K562 (cell line): ENCODE data around the gene KCNN3. TPM values are rescaled to one million over a fixed set of nuclear protein-coding genes. Genes with fewer than 3 reads are reported as not detected.

Source experiments
- ATAC-seq: fragments of 200-7000 bp; cut with Tn5 transposase; 3 replicates; pipeline ENCODE4 v1.9.1; 2020; ENCODE audit warnings: moderate library complexity
- BruUV-seq: library from RNA; stranded (reverse); fragments of 400-500 nt; replicated peaks from 2 replicates; lab custom pipeline; 2021; lab: Mats Ljungman, UMichigan
- CTCF ChIA-PET: fragments of 300-600 bp; formaldehyde crosslinking; extraction: SDS; loops from one replicate; lab custom pipeline; 2021; ENCODE audit warnings: low intra/inter-chr PET ratio; lab: Yijun Ruan, JAX
- POLR2A ChIA-PET: fragments of 300-600, 350-650 bp; sonication (Branson Sonifier 250); formaldehyde crosslinking; extraction: SDS; loops from one replicate; lab custom pipeline; 2021; ENCODE audit warnings: antibody characterized with exemption, inconsistent platforms; lab: Yijun Ruan, JAX
- DNase-seq, 4 experiments: peaks; one replicate each; pipeline versions ENCODE4 v3.0.0 to v3.0.0-alpha.2; 2011 to 2018; ENCODE audit warnings: low spot score in 3 of 4, mixed read lengths in 3 of 4; ENCODE audit errors: extremely low read depth in 1 of 4
- FAIRE-seq: peaks from 2 replicates; lab custom pipeline; 2011; peaks lifted over from hg19 to GRCh38; lab: Jason Lieb, UNC
- H2AFZ ChIP-seq: 2 replicates; pipeline ENCODE4 v1.6.0; 2011; ENCODE audit warnings: low read depth, low read length, control low read depth, inconsistent platforms
- H3K27ac ChIP-seq: fragments of 200-600 bp; 3 replicates; pipeline ENCODE4 v1.8.0; 2011; ENCODE audit warnings: low read depth, mild to moderate bottlenecking, control low read depth, inconsistent platforms, low read length, moderate library complexity, mixed read lengths; ENCODE audit errors: extremely low read depth
- H3K27me3 ChIP-seq, 2 experiments: fragments of 300-600 bp in 1 of 2; 2 replicates in 1 of 2; 3 replicates in 1 of 2; pipeline versions ENCODE4 v1.6.0 to v1.8.0; 2011; ENCODE audit warnings: inconsistent platforms in 2 of 2, low read length in 2 of 2, mild to moderate bottlenecking in 1 of 2, mixed read lengths in 1 of 2, moderate library complexity in 1 of 2; ENCODE audit not compliant: control insufficient read depth in 2 of 2, insufficient read depth in 2 of 2
- H3K36me3 ChIP-seq: fragments of 300-600 bp; 3 replicates; pipeline ENCODE4 v1.8.0; 2011; ENCODE audit warnings: mild to moderate bottlenecking, low read length, inconsistent platforms; ENCODE audit not compliant: control insufficient read depth, insufficient read depth
- H3K4me1 ChIP-seq, 2 experiments: fragments of 200-600 bp in 1 of 2; replicated peaks in 1 of 2; 2 replicates in 1 of 2; 3 replicates in 1 of 2; pipeline versions ENCODE4 v1.5.1 to v1.8.0; 2011; ENCODE audit warnings: inconsistent platforms in 2 of 2, low read length in 2 of 2, mild to moderate bottlenecking in 1 of 2, mixed read lengths in 1 of 2, moderate library complexity in 1 of 2; ENCODE audit not compliant: control insufficient read depth in 2 of 2, insufficient read depth in 2 of 2
- H3K4me2 ChIP-seq: 2 replicates; pipeline ENCODE4 v1.6.1; 2011; ENCODE audit warnings: low read length, control low read depth, inconsistent platforms, mixed read lengths; ENCODE audit not compliant: insufficient read depth
- H3K4me3 ChIP-seq: fragments of 200-600 bp; sonication (generic), shearing (Covaris generic); 2 replicates; pipeline ENCODE4 v1.5.1; 2016; ENCODE audit warnings: control low read depth, inconsistent platforms
- H3K79me2 ChIP-seq: fragments of 200-600 bp; 3 replicates; pipeline ENCODE4 v1.8.0; 2011; ENCODE audit warnings: low read length, inconsistent platforms; ENCODE audit not compliant: control insufficient read depth, insufficient read depth
- H3K9ac ChIP-seq, 2 experiments: 2 replicates each; pipeline versions ENCODE4 v1.6.0 to v1.6.1; 2011; ENCODE audit warnings: low read depth in 2 of 2, low read length in 2 of 2, control low read depth in 1 of 2, inconsistent platforms in 1 of 2, mild to moderate bottlenecking in 1 of 2, mixed read lengths in 1 of 2; ENCODE audit not compliant: insufficient read depth in 1 of 2
- H3K9me1 ChIP-seq: one replicate; pipeline ENCODE4 v1.6.0; 2011; ENCODE audit warnings: inconsistent platforms, mild to moderate bottlenecking, low read length, moderate library complexity; ENCODE audit not compliant: control insufficient read depth, insufficient read depth
- H3K9me3 ChIP-seq: replicated peaks from 2 replicates; pipeline ENCODE4 v1.5.1; 2011; ENCODE audit warnings: low read depth, low read length, inconsistent platforms; ENCODE audit not compliant: control insufficient read depth, insufficient read depth
- H4K20me1 ChIP-seq: replicated peaks from 2 replicates; pipeline ENCODE4 v1.6.1; 2011; ENCODE audit warnings: low read length, inconsistent platforms, mixed read lengths; ENCODE audit not compliant: control insufficient read depth, insufficient read depth
- C11orf30 ChIP-seq: fragments of 450-650 bp; IDR thresholded peaks from 2 replicates; pipeline ENCODE4 v1.6.1; 2016; ENCODE audit warnings: low read depth, mild to moderate bottlenecking
- FUS ChIP-seq: fragments of 200-400 bp; formaldehyde crosslinking; optimal IDR thresholded peaks from 2 replicates; pipeline ENCODE3; 2017; ENCODE audit warnings: low read depth, low read length
- RFX7 ChIP-seq: fragments of 250-450 bp; sonication (Bioruptor Pico); IDR thresholded peaks from 2 replicates; pipeline ENCODE4 v1.5.1; 2021; ENCODE audit warnings: mild to moderate bottlenecking
- ZKSCAN3 ChIP-seq: fragments of 250-450 bp; sonication (Bioruptor Pico); IDR thresholded peaks from 2 replicates; pipeline ENCODE4 v1.4.0; 2020
- WGBS: fragments of 100-300 bp; shearing (Covaris generic); methylation state at CpG from one replicate; pipeline ENCODE4 v1.1.6; 2016; ENCODE audit warnings: low coverage, mixed read lengths; ENCODE audit not compliant: insufficient coverage; ENCODE audit errors: missing lambda C conversion rate; 5-methylcytosine and 5-hydroxymethylcytosine counted together
- in situ Hi-C: fragments of 300-500 bp; cut with MboI; formaldehyde crosslinking; loops from 4 replicates; pipeline ENCODE4 v1.15.0; 2018; ENCODE audit warnings: inconsistent platforms, mixed read lengths
- intact Hi-C: fragments of 100-400 bp; cut with micrococcal nuclease; formaldehyde crosslinking; loops from 2 replicates; pipeline ENCODE4 v1.14.2; 2022
- polyA plus RNA-seq, 8 experiments: library from polyadenylated mRNA; depleted of rRNA in 4 of 8; stranded (reverse) in 5 of 8; unstranded in 3 of 8; fragments of >200 nt; fragmentation: Nextera tagmentation in 2 of 8; fragmentation: Illumina TruSeq in 1 of 8; extraction: Ambion mirVana in 2 of 8; extraction: Trizol in 1 of 8; gene quantifications; 2 replicates each; pipeline versions ENCODE4 v1.2.1 to v1.2.3, GENCODE V29; 2011 to 2014; ENCODE audit warnings: inconsistent platforms in 1 of 8, missing spikeins in 1 of 8
- total RNA-seq, 7 experiments: library from RNA; depleted of rRNA in 6 of 7; stranded (reverse); fragments of >200 nt in 6 of 7; fragmentation: Illumina TruSeq in 2 of 7; extraction: Trizol in 2 of 7; gene quantifications; 2 replicates each; pipeline versions ENCODE4 v1.2.1 to v1.2.3, GENCODE V29; 2011 to 2021; ENCODE audit warnings: low replicate concordance in 1 of 7
- TF ChIP-seq, protein P1 (sequence below): sonication (generic); formaldehyde crosslinking; IDR thresholded peaks from 2 replicates; pipeline ENCODE4 v1.8.0; 2022; ENCODE audit warnings: mild to moderate bottlenecking, missing genetic modification reagents
- TF ChIP-seq, protein P2 (sequence below): sonication (generic); formaldehyde crosslinking; IDR thresholded peaks from 2 replicates; pipeline ENCODE4 v1.8.1; 2023; ENCODE audit warnings: mild to moderate bottlenecking, missing genetic modification reagents

The KCNN3 gene
- total and polyA plus RNA-seq, 9 of the 15 experiments (the other 6 are each of a cell fraction or from before 2014, with no cell fraction given), result 0.02 to 0.03 TPM; not detected in 7

DNA sequence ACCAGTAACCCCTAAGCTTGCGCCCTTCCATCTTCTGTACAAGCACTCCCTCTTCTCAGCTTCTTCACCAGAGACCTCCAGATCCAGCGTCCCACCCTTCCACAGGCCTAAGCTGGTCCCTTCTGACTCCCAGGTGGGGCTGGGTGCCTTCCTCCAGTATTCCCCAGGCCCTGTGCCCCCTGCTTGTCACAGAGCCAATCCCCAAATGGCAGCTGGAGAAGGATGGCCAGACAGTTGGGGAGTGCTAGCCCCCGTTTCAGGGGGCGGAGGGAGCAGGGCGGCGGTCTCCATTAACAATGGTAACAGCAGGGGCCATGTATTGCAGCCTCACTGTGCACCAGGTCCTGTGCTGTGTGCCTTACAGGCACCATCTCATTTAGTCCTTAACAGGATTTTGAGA, 85.7 kb downstream of the KCNN3 start:
- Histone ChIP-seq H3K27ac (no peak overlapping the region), H2AFZ (no peak overlapping the region), H3K9me1 (no peaks in the 10 kb centered on the region), H3K36me3 (no peaks in the 10 kb centered on the region), H3K4me2 (no peak overlapping the region), H3K4me3 (no peak overlapping the region), H4K20me1 (0 out of 2 replicates have a peak, but pooled peaks cover 7% of the 10 kb centered on the region), H3K79me2 (no peaks in the 10 kb centered on the region), H3K4me1 (no peaks in the 10 kb centered on the region), H3K9ac (no peak overlapping the region), H3K9me3 (no peaks in the 10 kb centered on the region), H3K27me3 (peaks cover 37 to 67% of the 10 kb centered on the region in 2 experiments; a peak in 4 of 5 replicates)
- in situ Hi-C loops (no loop called here), intact Hi-C loops (no loop called here)
- WGBS, result 0% methylated on average over 6 of the region's 6 CpGs
- DNase-seq (no peak), ATAC-seq (no peak), FAIRE-seq (no peak)
- ChIA-PET CTCF (no interaction called here), POLR2A (interaction anchor here (0.6 to 0.9 kb wide), 3 partner anchors 17 to 276 kb away, joined by 3 read pairs; partner anchors contain the start of gene PMVK)
- no TSS peak for BruUV-seq
- TF ChIP-seq RFX7 (CRISPR knock-in tag), result no peak
- TF ChIP-seq, protein P1, sequence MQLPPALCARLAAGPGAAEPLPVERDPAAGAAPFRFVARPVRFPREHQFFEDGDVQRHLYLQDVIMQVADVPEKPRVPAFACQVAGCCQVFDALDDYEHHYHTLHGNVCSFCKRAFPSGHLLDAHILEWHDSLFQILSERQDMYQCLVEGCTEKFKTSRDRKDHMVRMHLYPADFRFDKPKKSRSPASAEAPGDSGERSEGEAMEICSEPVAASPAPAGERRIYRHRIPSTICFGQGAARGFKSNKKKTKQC, result no peak
- TF ChIP-seq, protein P2, sequence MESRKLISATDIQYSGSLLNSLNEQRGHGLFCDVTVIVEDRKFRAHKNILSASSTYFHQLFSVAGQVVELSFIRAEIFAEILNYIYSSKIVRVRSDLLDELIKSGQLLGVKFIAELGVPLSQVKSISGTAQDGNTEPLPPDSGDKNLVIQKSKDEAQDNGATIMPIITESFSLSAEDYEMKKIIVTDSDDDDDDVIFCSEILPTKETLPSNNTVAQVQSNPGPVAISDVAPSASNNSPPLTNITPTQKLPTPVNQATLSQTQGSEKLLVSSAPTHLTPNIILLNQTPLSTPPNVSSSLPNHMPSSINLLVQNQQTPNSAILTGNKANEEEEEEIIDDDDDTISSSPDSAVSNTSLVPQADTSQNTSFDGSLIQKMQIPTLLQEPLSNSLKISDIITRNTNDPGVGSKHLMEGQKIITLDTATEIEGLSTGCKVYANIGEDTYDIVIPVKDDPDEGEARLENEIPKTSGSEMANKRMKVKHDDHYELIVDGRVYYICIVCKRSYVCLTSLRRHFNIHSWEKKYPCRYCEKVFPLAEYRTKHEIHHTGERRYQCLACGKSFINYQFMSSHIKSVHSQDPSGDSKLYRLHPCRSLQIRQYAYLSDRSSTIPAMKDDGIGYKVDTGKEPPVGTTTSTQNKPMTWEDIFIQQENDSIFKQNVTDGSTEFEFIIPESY (CRISPR knock-in tag), result no peak
- no peak for TF ChIP-seq C11orf30
- TF ChIP-seq FUS, result no peak
- no peak for TF ChIP-seq ZKSCAN3
